Fibroblast of pulmonary artery (primary cell): Measurements from ENCODE around the gene HK3.
A peak's percentile ranks its signal among the peaks of the same experiment; 100 is the strongest.

Experiments used
- DNase-seq: peaks from one replicate; pipeline ENCODE4 v3.0.0-alpha.2; 2010; ENCODE audit warnings: low read depth
- H3K4me3 ChIP-seq: replicated peaks from 2 replicates; pipeline ENCODE4 v1.5.1; 2011; ENCODE audit warnings: low read depth, mild to moderate bottlenecking, control low read depth, low read length, moderate library complexity
- TF ChIP-seq, protein P1 (sequence below): IDR thresholded peaks from 2 replicates; pipeline ENCODE4 v1.5.1; 2011; ENCODE audit warnings: mild to moderate bottlenecking, control low read depth, low read length, inconsistent platforms; ENCODE audit errors: missing control alignments

Gene HK3

DNA sequence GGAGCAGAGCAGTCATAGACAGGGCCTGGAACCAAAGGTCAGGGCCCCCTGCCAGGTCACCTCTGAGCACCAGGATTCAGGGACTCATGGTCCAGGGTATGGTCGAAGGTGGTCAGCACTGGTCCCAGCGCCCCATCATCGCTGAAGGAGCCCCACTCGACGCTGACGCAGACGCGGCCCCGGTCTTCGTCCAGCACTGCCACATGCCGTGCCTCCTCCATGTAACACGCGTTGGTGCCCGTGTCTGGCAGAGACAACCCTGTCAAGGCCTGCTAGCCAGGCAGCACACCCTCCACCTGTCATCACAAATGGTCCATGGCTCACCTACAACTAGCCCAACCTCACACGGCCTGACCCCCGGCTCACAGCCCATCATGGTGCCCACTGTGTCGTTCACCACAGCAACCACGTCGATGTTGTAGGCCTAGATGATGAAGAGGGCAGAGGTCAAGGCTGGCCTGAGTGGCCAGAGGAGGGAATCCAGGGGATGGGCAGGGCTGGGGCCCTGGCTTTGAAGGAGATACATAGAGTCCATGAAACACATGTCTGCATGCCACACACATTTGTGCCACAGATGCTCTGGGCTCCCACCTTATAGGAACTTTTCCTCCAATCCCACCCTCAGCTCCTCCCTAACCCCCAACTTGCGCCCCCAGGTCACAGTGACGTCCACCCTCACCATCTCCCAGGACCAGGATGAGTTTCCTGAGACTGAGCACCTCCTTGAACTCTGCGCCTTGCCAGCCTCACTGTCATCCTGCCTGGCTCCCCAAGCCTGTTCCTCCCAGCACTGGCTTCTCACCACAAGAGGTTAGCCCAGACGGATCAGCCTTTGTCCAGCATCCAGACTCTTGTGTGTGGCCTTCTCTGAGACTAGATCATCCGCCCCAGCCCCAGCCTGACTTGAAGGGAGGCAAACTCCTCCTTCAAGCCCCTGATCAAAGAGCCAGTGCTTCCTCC lies 9.5 kb downstream of the HK3 start:
- TF ChIP-seq, protein P1, sequence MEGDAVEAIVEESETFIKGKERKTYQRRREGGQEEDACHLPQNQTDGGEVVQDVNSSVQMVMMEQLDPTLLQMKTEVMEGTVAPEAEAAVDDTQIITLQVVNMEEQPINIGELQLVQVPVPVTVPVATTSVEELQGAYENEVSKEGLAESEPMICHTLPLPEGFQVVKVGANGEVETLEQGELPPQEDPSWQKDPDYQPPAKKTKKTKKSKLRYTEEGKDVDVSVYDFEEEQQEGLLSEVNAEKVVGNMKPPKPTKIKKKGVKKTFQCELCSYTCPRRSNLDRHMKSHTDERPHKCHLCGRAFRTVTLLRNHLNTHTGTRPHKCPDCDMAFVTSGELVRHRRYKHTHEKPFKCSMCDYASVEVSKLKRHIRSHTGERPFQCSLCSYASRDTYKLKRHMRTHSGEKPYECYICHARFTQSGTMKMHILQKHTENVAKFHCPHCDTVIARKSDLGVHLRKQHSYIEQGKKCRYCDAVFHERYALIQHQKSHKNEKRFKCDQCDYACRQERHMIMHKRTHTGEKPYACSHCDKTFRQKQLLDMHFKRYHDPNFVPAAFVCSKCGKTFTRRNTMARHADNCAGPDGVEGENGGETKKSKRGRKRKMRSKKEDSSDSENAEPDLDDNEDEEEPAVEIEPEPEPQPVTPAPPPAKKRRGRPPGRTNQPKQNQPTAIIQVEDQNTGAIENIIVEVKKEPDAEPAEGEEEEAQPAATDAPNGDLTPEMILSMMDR = no peak
- DNase-seq = no peak
- no peak overlapping the region for H3K4me3 ChIP-seq

DNA sequence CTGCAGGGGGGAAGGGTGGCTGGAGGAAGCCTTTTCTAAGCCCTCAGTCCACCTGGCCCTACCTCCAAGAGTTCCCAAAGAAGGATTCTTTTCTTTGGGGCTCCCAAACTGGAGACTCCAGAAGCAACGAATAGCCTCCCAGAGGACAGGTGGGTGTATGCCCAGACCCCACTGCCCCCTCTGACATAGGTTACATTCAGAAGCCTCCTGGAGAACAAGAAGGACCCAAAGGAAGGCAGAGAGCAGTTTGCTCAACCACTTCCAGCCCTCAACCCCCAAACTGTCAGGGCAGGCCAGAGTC lies 10.3 kb downstream of the HK3 start:
- no peak for DNase-seq
- no peak overlapping the region for H3K4me3 ChIP-seq
- TF ChIP-seq, protein P1 = no peak

DNA sequence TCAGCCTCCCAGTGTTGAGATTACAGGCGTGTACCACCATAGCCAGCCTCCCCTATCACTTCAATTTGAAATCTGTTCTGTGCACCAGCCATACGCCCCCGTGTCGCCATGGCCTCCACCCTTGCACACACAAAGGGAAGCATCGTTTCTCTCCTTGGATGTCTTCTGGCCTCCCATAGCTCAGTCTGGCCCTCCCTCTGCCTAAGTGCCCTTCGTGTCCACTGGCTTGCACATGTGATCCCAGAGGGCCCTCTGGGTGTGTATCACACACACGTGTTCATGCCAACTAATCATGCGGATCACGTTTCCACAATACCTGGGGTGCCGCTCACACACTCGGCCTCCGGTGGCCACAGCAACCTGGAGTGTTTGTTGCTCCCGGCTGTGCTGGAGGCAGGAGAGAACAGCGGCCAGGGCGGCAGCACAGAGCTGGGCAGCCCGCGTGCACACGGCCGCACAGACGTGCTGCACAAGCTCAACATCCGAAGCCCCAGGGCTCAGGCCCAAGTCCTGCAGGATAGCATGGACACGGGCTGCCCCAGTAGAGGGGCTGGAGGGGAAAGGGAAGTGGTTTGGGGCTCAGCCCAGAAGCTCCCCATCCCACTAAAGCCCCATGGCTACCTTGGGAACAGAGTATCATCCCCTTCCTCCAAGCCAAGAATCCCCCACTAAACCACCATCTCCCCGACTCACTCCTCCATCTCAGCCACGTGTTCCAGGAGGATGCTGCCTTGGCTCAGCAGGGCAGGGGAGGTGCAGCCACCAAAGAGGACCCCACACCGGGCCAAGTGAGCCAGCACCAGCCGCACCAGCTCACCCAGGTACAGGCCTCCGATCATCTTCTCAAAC lies 10.9 kb downstream of the HK3 start:
- H3K4me3 ChIP-seq = no peak overlapping the region
- TF ChIP-seq, protein P1 = no peak
- DNase-seq = no peak

DNA sequence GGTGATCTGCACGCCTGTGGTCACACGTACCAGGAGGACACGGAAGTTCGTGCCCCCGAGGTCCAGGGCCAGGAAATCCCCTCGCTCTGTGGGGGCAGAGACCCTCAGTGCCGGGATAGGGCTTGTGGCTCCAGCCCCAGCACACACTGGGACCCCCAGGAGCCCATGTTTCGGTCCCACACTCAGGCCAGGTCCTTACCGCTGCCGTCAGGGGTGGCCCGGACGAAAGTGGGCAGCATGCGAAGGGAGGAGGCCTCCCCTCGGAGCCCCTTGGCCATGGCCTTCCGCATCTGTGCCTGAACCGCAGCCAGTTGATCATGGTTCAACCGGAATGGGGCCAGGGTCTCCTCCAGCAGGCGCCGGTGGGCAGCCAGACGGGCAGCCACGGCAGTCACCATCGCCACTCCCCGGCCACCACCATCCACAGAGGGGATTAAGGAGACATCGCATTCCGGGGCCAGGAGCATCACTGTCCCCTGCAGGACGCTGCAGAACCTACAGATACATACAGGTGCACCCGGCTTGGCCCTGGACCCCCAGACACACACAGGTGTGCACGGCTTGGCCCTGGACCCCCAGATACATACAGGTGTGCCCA lies 11.8 kb downstream of the HK3 start:
- no peak overlapping the region for H3K4me3 ChIP-seq
- TF ChIP-seq, protein P1 = no peak
- no peak for DNase-seq

DNA sequence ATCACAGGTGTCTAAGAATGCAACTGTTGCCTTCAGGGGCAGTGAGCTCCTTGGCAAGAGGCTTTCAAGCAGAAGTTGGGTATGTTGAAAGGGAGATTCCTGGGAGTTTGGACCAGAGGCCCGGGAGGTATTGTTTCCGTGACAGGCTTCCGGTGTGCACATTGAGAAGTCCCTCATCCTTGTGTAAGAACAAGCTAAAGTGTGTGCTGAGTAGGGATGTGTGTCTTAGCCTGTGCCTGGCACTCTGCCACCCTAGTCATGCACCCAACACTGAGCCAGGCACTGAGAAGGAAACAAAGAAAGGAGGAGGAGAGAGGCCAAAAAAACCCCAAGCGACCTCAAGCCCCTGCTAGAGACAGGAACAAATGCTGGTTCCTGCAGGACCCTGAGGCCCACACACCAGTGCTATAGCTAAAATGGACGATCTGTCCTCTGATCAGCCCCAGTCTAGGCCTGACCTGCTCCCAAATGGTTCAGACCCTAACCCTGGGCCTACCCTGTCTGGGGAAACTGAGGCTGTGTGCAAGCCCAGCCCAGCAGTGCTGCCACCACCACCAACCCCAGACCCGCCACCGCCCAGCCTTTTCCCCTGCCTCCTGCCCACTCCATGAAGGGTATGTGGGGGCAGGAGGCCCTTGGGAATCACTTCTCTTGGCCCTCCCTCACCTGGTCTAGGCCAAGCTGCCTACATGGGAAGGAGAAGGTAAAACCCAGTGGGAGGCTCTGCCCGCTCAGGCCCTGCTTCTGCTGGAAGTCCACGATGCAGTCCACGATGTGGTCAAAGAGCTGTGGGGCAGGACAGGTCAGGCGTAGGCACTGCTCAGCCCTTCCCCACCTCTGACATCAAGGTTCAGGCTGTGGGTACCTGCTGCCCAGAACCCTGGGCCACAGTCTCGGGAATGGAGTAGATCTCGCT lies 12.6 kb downstream of the HK3 start:
- TF ChIP-seq, protein P1 = no peak
- peak; percentile 13 for DNase-seq
- no peak overlapping the region for H3K4me3 ChIP-seq

DNA sequence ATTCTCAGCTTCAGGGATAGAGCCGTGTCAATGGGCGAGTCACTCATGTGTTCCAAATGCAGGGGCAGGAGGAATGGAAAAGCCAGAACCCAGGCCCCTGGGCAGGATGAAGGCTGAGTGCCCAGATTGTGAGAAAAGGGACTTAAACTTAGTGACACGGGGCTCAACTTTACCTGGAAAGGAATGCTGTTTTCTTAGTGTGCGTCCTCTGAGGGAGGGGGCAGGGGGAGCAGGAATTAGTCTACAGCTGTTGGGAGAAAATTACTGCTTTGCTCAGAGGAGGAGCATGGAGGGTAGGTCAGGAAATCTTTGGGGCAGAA lies 14.6 kb downstream of the HK3 start:
- DNase-seq = no peak
- no peak overlapping the region for H3K4me3 ChIP-seq
- TF ChIP-seq, protein P1 = no peak
